ENCODE measurements around the gene GRHL3. TPM values are rescaled to one million over a fixed set of nuclear protein-coding genes. Genes with fewer than 3 reads are reported as not detected.

The GRHL3 gene
- total RNA-seq, 4 donors from 2014 or later, result 77.6 to 179 (median 115) TPM

DNA sequence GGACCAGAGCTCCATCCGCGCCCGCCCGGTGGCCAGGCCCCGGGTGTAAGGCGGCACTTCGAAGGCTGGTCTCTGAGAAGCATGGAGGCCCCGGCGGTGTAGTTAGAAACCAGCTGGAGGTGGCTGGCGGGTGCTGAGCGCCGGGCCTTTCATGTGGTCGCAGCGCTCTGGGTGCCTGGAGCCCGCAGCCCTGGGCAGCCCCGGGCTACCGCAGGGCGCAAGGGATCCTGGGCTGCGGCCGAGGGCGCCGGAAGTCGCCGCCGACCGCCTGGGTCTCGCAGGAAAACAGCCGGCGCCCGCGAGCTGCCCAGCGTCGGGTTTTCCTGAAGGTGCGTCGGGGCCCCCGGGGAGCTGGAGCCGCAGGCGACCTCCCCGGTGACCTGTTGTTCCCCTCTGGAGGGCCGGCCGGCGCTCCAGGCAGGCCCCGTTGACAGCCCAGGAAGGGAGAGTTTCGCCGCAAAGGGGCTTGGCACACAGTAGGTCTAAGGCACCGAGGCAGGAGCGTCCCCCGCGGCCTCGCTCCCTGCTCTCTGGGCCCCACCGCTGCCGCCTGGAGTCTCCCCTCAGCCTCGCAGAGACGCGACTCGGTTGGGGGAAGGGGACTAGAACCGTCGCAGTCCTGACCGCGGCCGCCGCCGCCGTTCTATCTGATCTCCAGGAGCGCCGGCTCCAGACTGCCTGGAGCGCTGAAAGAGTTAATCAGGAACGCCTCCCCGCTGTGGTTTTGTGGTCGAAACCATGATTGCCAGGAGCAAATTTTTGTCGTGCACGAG lies 2.7 kb downstream of the GRHL3 start:
- DNase-seq, result no peak
- Histone ChIP-seq H3K36me3 (no peaks in the 10 kb centered on the region), H3K27ac (peak overlapping the region; percentile 89 to 97 (median 94)), H3K4me1 (peaks cover 24 to 93% (median 39%) of the 10 kb centered on the region in 3 donors), H3K27me3 (peaks cover 0 to 35% (median 0%) of the 10 kb centered on the region in 4 donors), H3K9me3 (no peaks in the 10 kb centered on the region), H3K4me3 (peak overlapping the region; percentile 55 to 70 (median 68))
- peak in 1 of 4 donors; percentile 41 for TF ChIP-seq POLR2A (IDR thresholded peaks at IDR 0.05)
- TF ChIP-seq, protein P1, sequence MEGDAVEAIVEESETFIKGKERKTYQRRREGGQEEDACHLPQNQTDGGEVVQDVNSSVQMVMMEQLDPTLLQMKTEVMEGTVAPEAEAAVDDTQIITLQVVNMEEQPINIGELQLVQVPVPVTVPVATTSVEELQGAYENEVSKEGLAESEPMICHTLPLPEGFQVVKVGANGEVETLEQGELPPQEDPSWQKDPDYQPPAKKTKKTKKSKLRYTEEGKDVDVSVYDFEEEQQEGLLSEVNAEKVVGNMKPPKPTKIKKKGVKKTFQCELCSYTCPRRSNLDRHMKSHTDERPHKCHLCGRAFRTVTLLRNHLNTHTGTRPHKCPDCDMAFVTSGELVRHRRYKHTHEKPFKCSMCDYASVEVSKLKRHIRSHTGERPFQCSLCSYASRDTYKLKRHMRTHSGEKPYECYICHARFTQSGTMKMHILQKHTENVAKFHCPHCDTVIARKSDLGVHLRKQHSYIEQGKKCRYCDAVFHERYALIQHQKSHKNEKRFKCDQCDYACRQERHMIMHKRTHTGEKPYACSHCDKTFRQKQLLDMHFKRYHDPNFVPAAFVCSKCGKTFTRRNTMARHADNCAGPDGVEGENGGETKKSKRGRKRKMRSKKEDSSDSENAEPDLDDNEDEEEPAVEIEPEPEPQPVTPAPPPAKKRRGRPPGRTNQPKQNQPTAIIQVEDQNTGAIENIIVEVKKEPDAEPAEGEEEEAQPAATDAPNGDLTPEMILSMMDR (IDR thresholded peaks at IDR 0.05), result no peak
- intact Hi-C loops (cut with DNase I), result loop anchor here (5.0 to 10.0 kb wide), 2 partner anchors 60 to 117 kb away; no protein-coding TSS in a partner anchor
- WGBS, 2 donors, result 0% methylated on average over 3 to 9 of the region's 72 CpGs

DNA sequence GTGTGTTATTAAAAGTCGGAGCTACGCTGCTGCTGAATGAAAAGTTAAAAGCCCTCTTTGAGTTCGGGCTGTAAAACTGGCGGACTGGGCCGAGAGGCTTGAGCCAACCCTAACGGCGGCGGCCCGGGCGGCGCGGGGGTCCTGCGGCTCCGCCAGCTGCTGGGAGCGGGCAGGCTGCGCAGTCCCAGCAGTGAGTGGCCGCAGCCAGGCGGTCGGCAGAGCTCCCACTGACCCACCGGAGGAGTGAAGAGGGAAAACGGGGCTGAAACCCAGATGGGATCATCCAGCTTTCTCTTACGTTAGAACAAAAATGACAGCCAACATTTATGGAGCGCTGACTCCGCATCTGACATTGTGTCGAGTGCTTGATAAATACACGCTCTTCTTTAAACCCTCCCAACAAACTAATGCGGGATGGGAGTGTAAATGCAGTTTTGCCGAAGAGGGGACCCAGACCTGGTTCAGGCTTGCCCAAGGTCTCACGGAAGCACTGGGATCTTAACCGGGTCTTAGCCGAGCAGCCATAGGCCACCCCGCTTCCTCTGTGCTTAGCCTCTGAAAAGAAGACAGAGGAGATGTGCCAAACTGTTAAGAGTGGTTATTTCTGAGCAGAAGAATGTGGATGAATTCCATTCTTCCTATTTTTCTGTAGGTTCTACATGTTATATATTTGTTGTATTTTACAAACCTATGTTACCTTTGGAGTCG lies 3.5 kb downstream of the GRHL3 start:
- Histone ChIP-seq H3K4me3 (peak overlapping the region; percentile 55 to 70 (median 68)), H3K9me3 (no peaks in the 10 kb centered on the region), H3K36me3 (peaks cover 0 to 4% (median 0%) of the 10 kb centered on the region in 3 donors), H3K4me1 (peaks cover 18 to 86% (median 34%) of the 10 kb centered on the region in 3 donors), H3K27ac (peak overlapping the region; percentile 89 to 97 (median 94)), H3K27me3 (peaks cover 0 to 29% (median 0%) of the 10 kb centered on the region in 4 donors)
- no peak for TF ChIP-seq POLR2A (IDR thresholded peaks at IDR 0.05)
- TF ChIP-seq, protein P1 (IDR thresholded peaks at IDR 0.05), result no peak
- WGBS, 2 donors, result 15 to 33% methylated on average over 16 to 29 of the region's 33 CpGs
- DNase-seq, result no peak
- intact Hi-C loops (cut with DNase I), result loop anchor here (5.0 to 10.0 kb wide), 2 partner anchors 60 to 118 kb away; no protein-coding TSS in a partner anchor

DNA sequence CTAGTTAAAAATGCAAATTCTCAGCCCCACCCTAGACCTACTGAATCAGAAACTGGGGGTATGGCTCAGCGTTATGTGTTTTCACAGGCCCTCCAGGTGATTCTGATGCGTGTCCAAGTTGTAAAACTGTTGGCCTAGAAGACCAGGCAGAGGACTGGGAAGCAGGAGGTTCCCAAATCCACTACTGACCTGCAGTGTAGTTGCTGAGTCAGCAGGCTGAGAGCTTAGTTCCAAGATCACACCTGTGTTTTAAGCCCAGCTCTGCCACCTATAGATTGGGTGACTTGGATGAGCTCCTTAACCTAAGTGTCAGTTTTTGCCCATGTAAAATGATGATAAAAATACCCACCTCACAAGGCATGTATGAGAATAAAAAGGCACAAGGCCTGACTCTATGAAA lies 4.1 kb downstream of the GRHL3 start:
- peak overlapping the region; percentile 89 to 97 (median 94) for H3K27ac ChIP-seq
- WGBS, 2 donors, result 38 to 81% methylated on average over 2 of the region's 2 CpGs
- no peak for DNase-seq
- peaks cover 12 to 79% (median 27%) of the 10 kb centered on the region in 3 donors for H3K4me1 ChIP-seq
- no peaks in the 10 kb centered on the region for H3K9me3 ChIP-seq
- H3K36me3 ChIP-seq, result peaks cover 0 to 8% (median 0%) of the 10 kb centered on the region in 3 donors
- H3K27me3 ChIP-seq, result peaks cover 0 to 24% (median 0%) of the 10 kb centered on the region in 4 donors
- TF ChIP-seq, protein P1 (IDR thresholded peaks at IDR 0.05), result no peak
- peak in 1 of 4 donors; percentile 35 for TF ChIP-seq POLR2A (IDR thresholded peaks at IDR 0.05)
- intact Hi-C loops (cut with DNase I), result loop anchor here (5.0 to 10.0 kb wide), 2 partner anchors 59 to 118 kb away; no protein-coding TSS in a partner anchor
- H3K4me3 ChIP-seq, result peak overlapping the region; percentile 55 to 70 (median 68)

DNA sequence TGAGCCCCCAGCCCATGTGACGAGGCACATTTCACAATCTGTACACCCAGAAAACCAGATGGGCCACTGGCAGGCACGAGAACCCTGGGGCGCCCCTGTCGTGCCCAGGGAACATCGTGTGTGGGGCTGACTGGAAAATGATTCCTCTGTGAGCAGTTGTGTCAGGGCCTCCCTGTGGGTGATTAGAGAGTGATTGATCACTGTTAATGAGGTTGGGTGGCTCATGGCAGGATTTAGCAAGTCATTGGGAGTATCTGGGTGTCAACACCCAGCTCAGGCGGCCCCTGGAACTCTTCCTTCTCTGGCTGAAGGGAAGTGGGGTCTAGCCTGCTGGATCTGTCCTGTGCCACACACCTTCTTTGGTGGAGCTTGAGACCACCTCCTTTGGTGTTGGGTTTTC lies 5.7 kb downstream of the GRHL3 start:
- Histone ChIP-seq H3K36me3 (peaks cover 0 to 24% (median 0%) of the 10 kb centered on the region in 3 donors), H3K4me1 (peaks cover 9 to 68% (median 13%) of the 10 kb centered on the region in 3 donors), H3K9me3 (no peaks in the 10 kb centered on the region), H3K27me3 (peaks cover 0 to 10% (median 0%) of the 10 kb centered on the region in 4 donors), H3K4me3 (peak overlapping the region in 1 of 4 donors; percentile 68), H3K27ac (peak overlapping the region; percentile 64 to 97 (median 94))
- TF ChIP-seq, protein P1 (IDR thresholded peaks at IDR 0.05), result no peak
- no peak for TF ChIP-seq POLR2A (IDR thresholded peaks at IDR 0.05)
- intact Hi-C loops (cut with DNase I), result loop anchor here (5.0 to 10.0 kb wide), 2 partner anchors 57 to 120 kb away; no protein-coding TSS in a partner anchor
- DNase-seq, result no peak
- WGBS, 2 donors, result 67 to 70% methylated on average over 2 to 6 of the region's 6 CpGs
